ENCODE measurements around the gene LOXL3.
A peak's percentile ranks its signal among the peaks of the same experiment; 100 is the strongest.

The LOXL3 gene

DNA sequence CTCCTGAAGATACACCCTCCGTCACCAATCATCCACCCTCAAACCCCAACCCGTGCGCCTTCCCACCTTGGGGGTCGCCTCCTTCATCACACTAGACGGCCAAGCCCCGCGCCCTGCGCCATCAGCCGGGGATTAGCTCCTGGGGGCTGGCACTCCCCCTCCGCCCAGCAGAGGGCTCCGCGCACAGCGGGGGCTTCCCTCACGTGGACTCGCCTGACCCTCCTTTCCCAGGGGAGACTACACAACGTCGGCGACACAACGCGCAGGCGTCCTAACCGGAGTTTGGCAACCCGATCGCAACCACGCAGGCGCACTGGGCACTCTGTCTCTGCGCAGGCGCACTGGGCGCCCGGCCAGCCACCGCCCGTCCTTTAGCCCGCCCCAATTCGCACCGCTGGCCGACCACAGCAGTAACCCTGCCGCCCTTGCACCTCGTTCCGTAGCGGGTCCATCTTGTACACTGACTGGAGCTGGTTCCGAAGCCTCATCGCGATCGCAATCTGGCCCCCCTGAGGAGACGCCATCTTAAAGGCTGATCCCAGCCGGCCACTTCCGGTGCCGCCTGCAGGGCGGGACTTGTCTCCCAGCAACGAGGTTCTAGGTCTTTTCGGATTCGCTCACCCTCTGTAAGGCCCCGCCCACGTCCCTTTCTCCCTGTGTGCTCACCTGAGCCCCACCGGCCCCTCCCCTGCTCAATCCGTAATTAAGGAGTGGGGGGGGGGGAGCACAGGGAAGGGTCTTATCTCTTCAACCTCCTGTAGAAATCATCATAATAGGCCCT is 46.4 kb downstream of the LOXL3 start, which contains the start of gene PCGF1:
Gene PCGF1 (minus strand): TSS at position 551 of the 781 bp plus-strand sequence. CDS start 27 bp downstream, at position 524.
- peak; percentile 96 to 99 for DNase-seq (ENCODE audit: low read depth in 2 of 2)

- no peak for DNase-seq (ENCODE audit: low read depth in 2 of 2)
These were observed 48.1 kb downstream of the LOXL3 start for GRCh38 chr2:74505448-74506246.

GRCh38 chr2:74504591-74504990 is 49.2 kb downstream of the LOXL3 start:
- no peak for DNase-seq (ENCODE audit: low read depth in 2 of 2)

- no peak for DNase-seq (ENCODE audit: low read depth in 2 of 2)
These were observed 50.0 kb downstream of the LOXL3 start for GRCh38 chr2:74503506-74504475.

GRCh38 chr2:74502720-74503505 is 50.8 kb downstream of the LOXL3 start:
- DNase-seq (ENCODE audit: low read depth in 2 of 2), result peak in 1 of 2 donors; percentile 22

DNA sequence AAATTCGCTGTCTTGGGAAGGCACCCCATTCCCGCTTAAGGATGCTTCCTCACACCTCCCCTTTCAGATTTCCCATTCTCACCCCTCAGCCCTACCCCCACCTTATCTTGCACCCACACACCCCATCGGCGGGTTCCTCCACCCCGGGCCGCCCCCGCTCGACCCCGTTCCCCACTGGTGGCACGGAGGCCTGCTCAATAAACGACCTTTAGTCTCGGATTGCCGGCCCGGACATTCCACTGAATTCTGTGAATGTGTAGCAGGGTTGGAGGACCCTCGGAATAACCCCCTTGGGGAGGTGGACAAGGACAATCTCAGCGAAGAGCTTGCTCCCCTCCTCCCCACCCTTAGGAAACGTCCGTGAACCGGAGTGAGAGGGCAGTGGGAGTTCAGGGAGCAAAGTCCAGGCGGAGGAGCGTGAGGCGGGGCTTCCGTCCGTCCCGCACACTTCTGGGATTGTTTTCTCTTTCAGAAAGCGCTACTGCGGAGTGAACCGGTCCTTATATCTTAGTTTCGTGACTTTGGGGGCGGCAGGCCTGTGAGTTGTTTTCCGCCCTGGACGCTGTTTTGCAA is 51.5 kb downstream of the LOXL3 start:
- DNase-seq (ENCODE audit: low read depth in 2 of 2), result no peak

GRCh38 chr2:74501335-74502071 is 52.2 kb downstream of the LOXL3 start:
- no peak for DNase-seq (ENCODE audit: low read depth in 2 of 2)

DNA sequence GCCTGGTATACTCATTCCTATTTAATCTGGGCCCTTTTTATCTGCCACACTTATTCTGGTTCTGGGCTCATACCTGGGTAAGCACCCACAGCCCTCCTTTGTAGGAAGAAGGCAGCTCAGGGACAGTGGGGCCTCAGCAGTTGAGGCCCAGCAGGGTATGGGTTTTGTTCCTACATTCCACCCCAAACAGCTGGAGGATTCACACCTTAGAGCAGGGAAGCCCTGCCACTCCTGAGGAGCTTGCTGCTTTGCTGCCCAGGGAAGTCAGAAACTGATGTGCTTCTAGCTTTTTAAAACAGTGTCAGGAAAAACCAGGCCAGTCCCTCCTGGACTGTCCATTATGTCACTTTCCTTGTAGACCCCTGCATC is 53.2 kb downstream of the LOXL3 start:
- DNase-seq (ENCODE audit: low read depth in 2 of 2), result no peak

DNA sequence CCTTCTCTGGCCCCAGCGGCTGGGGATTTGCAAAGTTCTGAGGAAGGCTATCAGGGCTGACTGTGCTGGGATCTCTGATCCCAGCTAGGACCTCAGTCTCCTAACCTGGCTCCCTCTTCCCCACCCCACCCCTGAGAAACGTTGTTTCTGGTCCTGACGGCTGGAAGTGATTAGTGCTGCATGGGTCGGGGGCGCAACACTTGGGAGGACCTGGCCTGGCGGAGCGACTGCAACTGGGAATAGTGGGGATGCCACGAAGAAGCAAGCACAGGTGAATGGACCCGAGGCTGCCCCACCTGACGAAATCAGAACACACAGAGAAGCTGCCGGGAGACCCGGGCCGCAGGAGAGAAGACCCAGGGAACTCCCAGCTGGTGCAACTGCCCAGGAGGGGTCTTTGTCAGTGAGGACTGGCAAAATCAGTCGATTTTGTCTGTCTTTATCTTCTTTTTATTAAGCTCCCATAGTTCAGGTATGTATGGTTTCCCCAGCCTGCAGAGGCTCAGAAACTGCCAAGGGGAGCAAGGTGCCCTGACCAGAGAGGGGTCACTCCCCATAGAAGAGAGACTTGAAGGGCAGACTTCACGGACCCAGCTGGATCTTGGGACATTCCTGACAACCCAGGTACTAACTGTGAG is 53.7 kb downstream of the LOXL3 start:
- DNase-seq (ENCODE audit: low read depth in 2 of 2), result no peak

GRCh38 chr2:74499267-74499939 is 54.3 kb downstream of the LOXL3 start, which contains the start of gene LBX2:
LBX2 (minus strand) TSS chr2:74499603; CDS start chr2:74499537, 66 bp downstream.
- no peak for DNase-seq (ENCODE audit: low read depth in 2 of 2)

DNA sequence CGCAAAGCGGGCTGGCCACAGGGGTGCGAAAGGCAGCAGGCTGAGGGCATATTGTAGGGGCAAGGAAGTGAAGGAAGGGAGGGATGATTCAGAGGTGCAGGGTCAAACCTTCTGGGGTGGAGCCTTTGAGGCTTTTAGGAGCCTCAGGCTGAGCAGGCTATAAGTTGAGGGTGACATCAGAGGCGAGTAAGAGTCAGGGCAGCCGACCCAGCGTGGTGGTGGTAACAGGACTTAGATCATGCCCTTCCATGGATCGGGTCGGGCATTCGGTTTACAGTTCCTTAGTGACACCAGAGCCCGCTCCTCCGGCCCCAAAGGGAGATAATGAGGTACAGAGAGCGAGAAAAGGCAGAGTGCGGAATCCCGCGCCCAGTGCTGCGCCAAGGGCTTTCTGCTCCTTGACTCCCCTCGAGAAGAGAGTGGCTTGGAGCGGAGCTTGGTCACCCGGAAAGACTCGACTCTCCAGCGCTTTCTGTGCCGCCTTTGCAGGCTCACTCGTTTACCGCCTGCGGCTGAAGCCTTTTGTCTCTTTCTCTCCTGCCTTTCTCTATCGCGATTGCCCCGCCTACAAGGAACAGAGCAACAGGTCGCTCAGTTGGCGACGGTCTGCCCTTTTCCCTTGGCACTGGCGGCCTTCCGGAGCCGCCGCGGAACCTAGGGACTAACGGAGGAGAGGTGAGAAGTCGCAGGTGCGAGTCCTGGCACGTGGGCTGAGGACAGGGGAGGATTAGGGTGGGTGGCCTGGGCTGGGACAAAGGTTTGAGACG is 55.1 kb downstream of the LOXL3 start:
- no peak for DNase-seq (ENCODE audit: low read depth in 2 of 2)

- no peak for DNase-seq (ENCODE audit: low read depth in 2 of 2)
These were observed 55.8 kb downstream of the LOXL3 start for GRCh38 chr2:74497777-74498499.

GRCh38 chr2:74496997-74497776 is 56.6 kb downstream of the LOXL3 start:
- no peak for DNase-seq (ENCODE audit: low read depth in 2 of 2)

DNA sequence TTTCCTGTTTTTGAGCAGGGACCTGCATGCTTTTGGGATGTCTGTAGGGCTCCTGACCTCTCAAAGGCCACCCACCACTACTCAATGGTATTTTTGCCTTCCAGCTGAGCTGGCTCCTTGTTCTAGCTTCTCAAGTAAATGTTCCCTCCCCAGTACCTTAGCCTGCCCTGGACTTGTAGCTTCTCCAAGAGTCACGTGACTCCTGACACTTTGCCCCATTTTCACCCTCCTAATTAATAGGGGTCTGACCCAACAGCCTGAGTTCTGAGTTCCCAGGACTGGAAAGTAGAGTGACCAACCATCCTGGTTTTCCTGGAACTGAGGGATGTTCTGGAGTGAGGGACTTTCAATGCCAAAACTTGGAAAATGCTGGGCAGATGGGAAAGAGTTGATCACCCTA is 58.3 kb downstream of the LOXL3 start:
- DNase-seq (ENCODE audit: low read depth in 2 of 2), result no peak

- DNase-seq (ENCODE audit: low read depth in 2 of 2), result no peak
These were observed 60.2 kb downstream of the LOXL3 start for GRCh38 chr2:74493546-74493945.
